ENCODE data around the gene MRPL23.

- TF ChIP-seq CTCF (conservative IDR thresholded peaks at IDR 0.05 in 1 of 2, IDR thresholded peaks at IDR 0.05 in 1 of 2; ENCODE audit: extremely low read depth in 1 of 2, insufficient read depth in 1 of 2, low read depth in 1 of 2, low read length in 2 of 2) (no peak), EZH2 (IDR thresholded peaks at IDR 0.05; ENCODE audit: borderline replicate concordance, low read length) (no peak)
Observed at GRCh38 chr11:1930462-1930830, 16.7 kb upstream of the MRPL23 start.

Data from mammary epithelial cell (primary cell).